Activated CD4-positive, alpha-beta T cell treated with anti-CD3 and anti-CD28 coated beads for 1 hour (primary cell): Measurements from ENCODE around the gene CNKSR3.

Experiments
- DNase-seq: peaks from one replicate; pipeline ENCODE4 v3.0.0-alpha.2; 2020

Gene CNKSR3

GRCh38 chr6:154500769-154501577 is 9.5 kb downstream of the CNKSR3 start:
- DNase-seq: no peak

- DNase-seq: no peak
Observed at GRCh38 chr6:154499855-154500589, 10.5 kb downstream of the CNKSR3 start.

- DNase-seq: no peak
Observed at GRCh38 chr6:154498340-154498934, 12.0 kb downstream of the CNKSR3 start.

DNA sequence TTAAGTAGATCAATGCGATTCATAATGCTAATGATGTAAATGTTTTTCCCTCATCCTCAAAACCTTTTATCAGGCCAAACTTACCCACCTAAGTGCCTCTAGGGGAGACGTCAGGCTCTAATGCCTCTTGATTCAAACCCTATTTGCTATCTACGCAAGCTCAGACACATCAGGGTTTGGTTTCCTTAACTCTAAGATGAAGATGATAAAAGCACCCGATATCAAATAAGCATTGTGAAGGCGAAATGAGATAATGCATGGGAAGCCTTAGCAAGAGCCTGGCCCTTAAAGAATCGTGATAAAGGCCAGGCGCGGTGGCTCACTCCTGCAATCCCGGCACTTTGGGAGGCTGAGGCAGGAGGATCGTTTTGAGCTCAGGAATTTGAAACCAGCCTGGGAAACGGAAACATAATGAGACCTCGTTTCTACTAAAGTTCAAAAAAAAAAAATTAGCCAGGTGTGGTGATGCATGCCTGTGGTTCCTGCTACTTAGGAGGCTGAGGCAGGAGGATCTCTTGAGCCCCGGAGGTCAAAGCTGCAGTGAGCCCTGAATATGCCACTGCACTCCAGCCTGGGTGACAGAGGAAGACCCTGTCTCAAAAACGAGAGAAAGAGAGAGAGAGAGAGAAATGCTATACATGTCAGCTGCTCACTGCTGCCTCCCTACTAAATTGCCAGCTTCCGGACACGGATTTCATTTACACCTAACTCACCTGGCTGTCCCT is 13.5 kb downstream of the CNKSR3 start:
- no peak for DNase-seq

- no peak for DNase-seq
Observed at GRCh38 chr6:154496186-154496585, 14.3 kb downstream of the CNKSR3 start.

DNA sequence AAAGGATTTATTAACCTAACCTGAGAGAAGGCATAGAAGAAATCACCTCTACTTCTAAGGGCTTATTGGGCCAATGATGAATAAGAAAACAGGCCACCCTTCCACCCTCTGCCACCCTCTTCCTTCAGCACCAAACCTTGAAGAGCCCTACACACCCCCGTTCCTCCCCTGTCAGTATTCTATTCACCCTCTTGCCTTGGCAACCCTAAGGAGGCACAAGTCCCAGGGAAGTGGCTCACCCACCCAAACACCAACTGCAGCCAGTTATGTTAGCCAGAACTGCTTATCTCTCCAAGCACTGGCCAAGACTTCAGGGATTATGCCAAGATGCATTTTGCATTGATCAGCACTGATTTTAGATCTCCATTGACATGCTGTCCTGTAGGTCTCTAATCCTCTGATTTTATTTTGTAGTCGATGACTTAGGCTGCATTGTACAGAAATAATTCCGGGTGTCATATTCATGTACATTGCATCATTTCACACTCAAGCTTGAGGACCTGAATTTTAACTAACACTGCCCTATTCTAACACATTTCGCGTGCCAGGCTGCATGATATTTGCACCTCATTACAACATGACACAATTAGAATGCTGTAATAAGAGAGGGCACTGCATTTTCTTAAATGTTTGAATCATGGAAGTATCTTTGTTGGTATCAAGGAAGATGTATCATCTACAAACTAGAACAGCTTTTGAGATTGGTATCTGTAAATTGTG is 15.7 kb downstream of the CNKSR3 start:
- DNase-seq: no peak

- DNase-seq: no peak
Observed at GRCh38 chr6:154491567-154492470, 18.7 kb downstream of the CNKSR3 start.

GRCh38 chr6:154489822-154490221 is 20.7 kb downstream of the CNKSR3 start:
- no peak for DNase-seq

- no peak for DNase-seq
Observed at GRCh38 chr6:154488802-154489437, 21.6 kb downstream of the CNKSR3 start.

- DNase-seq: no peak
Observed at GRCh38 chr6:154488248-154488593, 22.3 kb downstream of the CNKSR3 start.

DNA sequence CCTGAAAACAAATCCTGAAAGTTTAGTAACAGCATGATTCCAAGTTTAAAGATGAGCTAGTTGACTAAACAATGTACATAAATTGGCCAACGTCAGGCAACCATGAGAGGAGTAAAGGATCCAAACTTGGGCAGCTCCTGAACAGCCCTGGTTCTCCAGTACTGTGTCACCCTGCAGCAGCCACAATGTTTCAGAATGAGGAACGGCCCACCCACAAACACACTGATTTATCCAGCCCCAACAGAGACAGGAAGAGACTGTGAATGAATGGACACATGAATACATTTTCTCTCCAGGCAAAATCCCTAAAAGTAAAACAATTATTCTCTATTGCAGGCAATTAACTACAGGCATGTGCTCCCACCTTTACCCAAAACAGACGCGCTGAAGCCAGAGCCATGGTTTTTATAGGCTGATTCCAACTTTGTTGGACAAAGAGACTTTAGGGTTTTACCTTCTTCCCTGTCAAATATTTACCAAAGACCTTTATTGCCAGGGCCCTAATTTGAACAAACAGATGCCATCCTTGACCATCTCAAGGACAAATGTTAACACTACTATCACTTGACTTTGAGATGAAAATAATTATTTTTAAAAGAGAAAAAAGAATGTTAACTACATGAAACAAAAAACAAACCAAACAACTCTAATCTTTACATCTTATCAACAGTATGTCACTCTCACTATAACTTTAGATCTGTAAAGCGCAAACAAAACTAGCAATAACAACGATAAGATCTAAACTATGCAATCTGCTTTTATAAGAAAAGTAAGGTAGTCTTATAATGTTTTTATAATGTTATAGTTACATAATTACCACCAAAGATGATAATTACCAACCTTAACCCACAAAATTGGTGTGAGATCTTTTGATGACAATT is 22.9 kb downstream of the CNKSR3 start:
- DNase-seq: no peak

GRCh38 chr6:154485815-154486214 is 24.7 kb downstream of the CNKSR3 start:
- DNase-seq: no peak

- no peak for DNase-seq
Observed at GRCh38 chr6:154484942-154485341, 25.5 kb downstream of the CNKSR3 start.

GRCh38 chr6:154482858-154483257 is 27.6 kb downstream of the CNKSR3 start:
- no peak for DNase-seq

DNA sequence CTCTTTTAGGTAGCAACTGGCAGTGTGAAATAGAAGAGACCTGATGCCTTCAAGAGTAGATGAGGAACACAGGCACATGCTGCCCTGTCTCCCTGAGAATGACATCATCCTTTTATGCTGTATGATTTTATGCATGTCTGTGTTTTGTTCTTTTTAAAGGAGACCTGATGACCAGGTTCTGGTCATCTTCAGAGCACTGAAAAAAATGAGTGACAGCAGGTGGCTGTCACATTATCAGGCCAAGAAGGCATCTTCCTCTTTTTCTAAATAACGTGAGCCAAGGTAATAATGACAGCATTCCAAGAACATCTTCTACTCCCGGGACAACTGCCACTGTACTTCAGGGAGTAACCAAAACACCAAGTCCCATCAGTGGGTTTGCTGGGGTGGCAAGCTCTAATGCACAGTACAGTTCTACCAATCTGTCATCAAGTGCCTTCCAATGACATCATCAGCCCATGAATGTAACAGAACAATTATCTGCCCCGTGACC is 28.9 kb downstream of the CNKSR3 start:
- no peak for DNase-seq

GRCh38 chr6:154479771-154480639 is 30.5 kb downstream of the CNKSR3 start:
- DNase-seq: no peak

DNA sequence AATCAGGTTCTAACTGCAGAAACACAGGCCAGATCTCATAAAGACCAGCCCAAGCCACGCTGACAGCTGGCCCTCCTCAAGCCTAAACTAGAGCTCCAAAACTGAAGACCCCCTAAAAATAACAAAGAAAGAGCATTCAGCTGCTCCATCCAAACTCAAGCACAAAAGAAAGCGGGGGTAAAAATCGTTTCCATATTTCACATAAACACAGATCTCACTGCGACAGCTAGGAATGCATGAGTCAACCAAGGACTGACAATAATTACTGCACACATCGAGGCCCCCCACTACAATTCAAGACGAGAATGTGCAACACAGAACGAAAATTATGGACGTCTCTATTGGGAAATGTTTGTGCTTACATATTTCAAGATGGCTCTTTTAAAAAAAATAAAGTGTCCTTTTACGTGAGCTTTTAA is 31.1 kb downstream of the CNKSR3 start:
- no peak for DNase-seq

GRCh38 chr6:154478701-154479060 is 31.8 kb downstream of the CNKSR3 start:
- DNase-seq: no peak
